Loucy (cell line): ENCODE data around the gene DISC1.
A peak's percentile ranks its signal among the peaks of the same experiment; 100 is the strongest.

ENCODE experiments used
- H2AFZ ChIP-seq: fragments of 200-600 bp; sonication (generic); 2 replicates; pipeline ENCODE4 v1.6.0; 2016; ENCODE audit warnings: antibody characterized with exemption, mild to moderate bottlenecking, low read length, moderate library complexity
- H3F3A ChIP-seq: fragments of 200-600 bp; 2 replicates; pipeline ENCODE4 v1.6.0; 2016; ENCODE audit warnings: antibody characterized with exemption, low read depth, mild to moderate bottlenecking
- H3K27me3 ChIP-seq: fragments of 200-600 bp; sonication (generic); 2 replicates; pipeline ENCODE4 v1.6.1; 2014; ENCODE audit warnings: low read length, mild to moderate bottlenecking; ENCODE audit not compliant: insufficient read depth, poor library complexity, severe bottlenecking
- H3K36me3 ChIP-seq: fragments of 200-600 bp; sonication (generic); 2 replicates; pipeline ENCODE4 v1.6.1; 2016; ENCODE audit warnings: low read length; ENCODE audit not compliant: insufficient read depth
- H3K4me1 ChIP-seq: fragments of 200-600 bp; sonication (generic); 2 replicates; pipeline ENCODE4 v1.5.1; 2014; ENCODE audit warnings: low read length, mild to moderate bottlenecking; ENCODE audit not compliant: insufficient read depth, poor library complexity, severe bottlenecking
- H3K4me2 ChIP-seq: fragments of 200-600 bp; sonication (generic); 2 replicates; pipeline ENCODE4 v1.6.0; 2014; ENCODE audit warnings: antibody characterized with exemption, low read length, low read depth, mild to moderate bottlenecking; ENCODE audit not compliant: poor library complexity, severe bottlenecking
- H3K4me3 ChIP-seq: fragments of 200-600 bp; sonication (generic); 2 replicates; pipeline ENCODE4 v1.5.1; 2014; ENCODE audit warnings: low read length, mild to moderate bottlenecking, mixed read lengths; ENCODE audit not compliant: poor library complexity, severe bottlenecking
- H3K79me2 ChIP-seq: fragments of 200-600 bp; sonication (generic); 2 replicates; pipeline ENCODE4 v1.6.1; 2014; ENCODE audit warnings: low read length; ENCODE audit not compliant: insufficient read depth
- H3K9ac ChIP-seq: fragments of 200-600 bp; sonication (generic); 2 replicates; pipeline ENCODE4 v1.6.0; 2014; ENCODE audit warnings: mild to moderate bottlenecking, low read depth, low read length, moderate library complexity; ENCODE audit not compliant: poor library complexity, severe bottlenecking
- H3K9me2 ChIP-seq: fragments of 200-600 bp; sonication (generic); replicated peaks from 2 replicates; pipeline ENCODE4 v1.6.1; 2016; ENCODE audit warnings: low read depth, low read length, mixed read lengths
- H3K9me3 ChIP-seq: fragments of 200-600 bp; sonication (generic); 2 replicates; pipeline ENCODE4 v1.6.1; 2014; ENCODE audit warnings: mild to moderate bottlenecking, antibody characterized with exemption, low read length, low read depth; ENCODE audit not compliant: insufficient read depth
- H4K20me1 ChIP-seq: fragments of 200-600 bp; sonication (generic); 2 replicates; pipeline ENCODE4 v1.6.0; 2014; ENCODE audit warnings: antibody characterized with exemption, low read length, mild to moderate bottlenecking; ENCODE audit not compliant: insufficient read depth, poor library complexity, severe bottlenecking
- CTCF ChIP-seq: fragments of 200-600 bp; sonication (generic); conservative IDR thresholded peaks from 2 replicates; pipeline ENCODE4 v1.5.1; 2014; ENCODE audit warnings: mild to moderate bottlenecking, antibody characterized with exemption, low read length
- EZH2phosphoT487 ChIP-seq: fragments of 200-600 bp; IDR thresholded peaks from 2 replicates; pipeline ENCODE4 v1.6.1; 2018; ENCODE audit warnings: antibody characterized with exemption, mild to moderate bottlenecking, moderate library complexity, borderline replicate concordance

DISC1 gene

DNA sequence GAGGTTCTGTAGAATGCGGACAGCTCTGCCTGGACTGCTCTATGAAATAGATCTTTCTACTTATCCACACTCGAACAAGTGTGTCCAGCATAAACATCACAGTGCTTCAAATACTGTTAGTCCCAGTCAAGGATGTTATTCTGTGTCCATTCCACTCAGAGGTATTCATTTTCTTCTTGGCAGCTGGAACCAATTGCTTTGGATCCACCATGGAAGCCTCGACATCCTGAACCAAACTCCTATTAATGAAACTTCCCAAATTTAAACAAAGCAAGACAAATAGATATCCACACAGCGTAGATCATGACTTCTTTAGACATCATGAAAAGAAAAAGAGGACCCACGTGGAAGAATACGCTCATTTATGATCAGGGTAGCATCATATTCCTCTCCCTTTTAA is 95.8 kb downstream of the DISC1 start:
- Histone ChIP-seq H2AFZ (no peak overlapping the region), H4K20me1 (no peaks in the 10 kb centered on the region), H3K4me2 (no peak overlapping the region), H3K27me3 (no peaks in the 10 kb centered on the region), H3K4me1 (peaks cover 30% of the 10 kb centered on the region), H3K4me3 (no peak overlapping the region), H3K36me3 (no peaks in the 10 kb centered on the region), H3K9me2 (no peaks in the 10 kb centered on the region), H3K79me2 (0 out of 2 replicates have a peak, but pooled peaks cover 4% of the 10 kb centered on the region), H3F3A (no peaks in the 10 kb centered on the region), H3K9ac (no peak overlapping the region), H3K9me3 (no peaks in the 10 kb centered on the region)
- TF ChIP-seq EZH2phosphoT487 (no peak), CTCF (no peak)

DNA sequence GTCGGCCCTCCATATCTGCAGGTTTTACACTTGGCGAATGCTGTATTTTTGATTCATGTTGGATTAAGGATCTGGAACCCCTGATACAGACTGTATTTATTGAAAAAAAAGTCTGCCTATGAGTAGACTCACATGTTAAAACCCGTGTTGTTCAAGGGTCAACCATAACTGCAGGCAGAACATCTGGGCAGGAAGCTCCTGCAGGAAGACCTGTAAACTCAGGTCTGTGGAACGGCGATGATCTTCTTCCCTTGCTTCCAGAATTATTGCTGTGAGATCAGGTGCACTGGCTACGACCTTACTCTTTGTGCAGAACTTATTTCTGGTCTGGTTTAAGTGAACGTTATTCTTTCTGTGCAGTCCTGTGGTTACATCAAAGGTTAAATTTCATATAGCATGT is 96.6 kb downstream of the DISC1 start:
- Histone ChIP-seq H3K4me3 (no peak overlapping the region), H3K79me2 (0 out of 2 replicates have a peak, but pooled peaks cover 4% of the 10 kb centered on the region), H3K9me3 (no peaks in the 10 kb centered on the region), H3K9ac (no peak overlapping the region), H3K36me3 (no peaks in the 10 kb centered on the region), H2AFZ (no peak overlapping the region), H4K20me1 (no peaks in the 10 kb centered on the region), H3K27me3 (no peaks in the 10 kb centered on the region), H3F3A (no peaks in the 10 kb centered on the region), H3K9me2 (no peaks in the 10 kb centered on the region), H3K4me2 (no peak overlapping the region), H3K4me1 (peaks cover 30% of the 10 kb centered on the region)
- TF ChIP-seq CTCF (no peak), EZH2phosphoT487 (no peak)

- H3K4me3 ChIP-seq, result no peak overlapping the region
Observed at GRCh38 chr1:231724041-231724440, 97.5 kb downstream of the DISC1 start.

More at GRCh38 chr1:231724041-231724440, 97.5 kb downstream of the DISC1 start:
- no peak overlapping the region for H2AFZ ChIP-seq
- no peak overlapping the region for H3K4me2 ChIP-seq
- H3K79me2 ChIP-seq, result 0 out of 2 replicates have a peak, but pooled peaks cover 4% of the 10 kb centered on the region
- no peaks in the 10 kb centered on the region for H3K9me3 ChIP-seq
- peaks cover 30% of the 10 kb centered on the region for H3K4me1 ChIP-seq
- no peaks in the 10 kb centered on the region for H3K27me3 ChIP-seq
- H3K36me3 ChIP-seq, result no peaks in the 10 kb centered on the region
- H3K9me2 ChIP-seq, result no peaks in the 10 kb centered on the region
- TF ChIP-seq EZH2phosphoT487 (no peak), CTCF (no peak)
- H3K9ac ChIP-seq, result peak overlapping the region; percentile 14
- H3F3A ChIP-seq, result no peaks in the 10 kb centered on the region
- H4K20me1 ChIP-seq, result no peaks in the 10 kb centered on the region
